Panc1 (cell line): Measurements from ENCODE around the gene PCDHAC2.

ENCODE experiments used
- CTCF ChIP-seq: fragments of 450-650 bp; IDR thresholded peaks from 2 replicates; pipeline ENCODE4 v1.5.1; 2017; ENCODE audit warnings: mild to moderate bottlenecking
- POLR2AphosphoS5 ChIP-seq: IDR thresholded peaks from 2 replicates; pipeline ENCODE4 v1.6.1; 2012; ENCODE audit warnings: mild to moderate bottlenecking, low read depth, low read length, moderate library complexity
- REST ChIP-seq, 2 experiments: IDR thresholded peaks; 2 replicates each; pipeline ENCODE4 v1.6.1; 2011 to 2012; ENCODE audit warnings: low read depth in 2 of 2, control low read depth in 1 of 2, low read length in 1 of 2, mild to moderate bottlenecking in 1 of 2, moderate library complexity in 1 of 2; ENCODE audit not compliant: insufficient read depth in 1 of 2
- SIN3A ChIP-seq: IDR thresholded peaks from 2 replicates; pipeline ENCODE4 v1.6.1; 2012; ENCODE audit warnings: low read depth, mild to moderate bottlenecking, low read length, moderate library complexity, borderline replicate concordance; ENCODE audit not compliant: insufficient read depth

DNA sequence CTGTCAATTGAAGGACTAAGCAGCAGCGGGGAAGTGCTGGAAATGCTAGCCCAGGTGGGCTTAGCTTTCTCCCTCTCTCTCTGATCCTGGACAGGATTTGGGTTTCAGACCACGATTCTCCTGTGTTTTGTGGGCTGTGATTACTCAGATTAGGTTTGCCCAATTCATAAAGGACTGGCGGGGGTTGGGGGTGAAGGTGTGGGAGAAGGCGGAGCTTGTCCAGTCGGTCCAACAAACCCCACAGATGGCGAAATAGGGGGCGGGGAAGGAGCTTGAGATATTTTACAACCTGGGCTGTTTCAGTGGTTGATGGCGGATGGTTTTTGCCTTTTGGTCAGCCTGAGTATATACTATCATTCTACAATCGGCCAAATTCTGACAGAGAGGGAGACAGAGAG lies 35.2 kb downstream of the PCDHAC2 start:
- TF ChIP-seq POLR2AphosphoS5 (no peak), CTCF (no peak), SIN3A (no peak), REST (IDR thresholded peaks at IDR 0.05; ENCODE audit: insufficient read depth in 1 of 2, low read depth in 2 of 2, low read length in 1 of 2) (no peak)
